ENCODE results near the gene CEP68.

GRCh38 chr2:65134158-65134557, 77.9 kb downstream of the CEP68 start:
- TF ChIP-seq, protein P1, sequence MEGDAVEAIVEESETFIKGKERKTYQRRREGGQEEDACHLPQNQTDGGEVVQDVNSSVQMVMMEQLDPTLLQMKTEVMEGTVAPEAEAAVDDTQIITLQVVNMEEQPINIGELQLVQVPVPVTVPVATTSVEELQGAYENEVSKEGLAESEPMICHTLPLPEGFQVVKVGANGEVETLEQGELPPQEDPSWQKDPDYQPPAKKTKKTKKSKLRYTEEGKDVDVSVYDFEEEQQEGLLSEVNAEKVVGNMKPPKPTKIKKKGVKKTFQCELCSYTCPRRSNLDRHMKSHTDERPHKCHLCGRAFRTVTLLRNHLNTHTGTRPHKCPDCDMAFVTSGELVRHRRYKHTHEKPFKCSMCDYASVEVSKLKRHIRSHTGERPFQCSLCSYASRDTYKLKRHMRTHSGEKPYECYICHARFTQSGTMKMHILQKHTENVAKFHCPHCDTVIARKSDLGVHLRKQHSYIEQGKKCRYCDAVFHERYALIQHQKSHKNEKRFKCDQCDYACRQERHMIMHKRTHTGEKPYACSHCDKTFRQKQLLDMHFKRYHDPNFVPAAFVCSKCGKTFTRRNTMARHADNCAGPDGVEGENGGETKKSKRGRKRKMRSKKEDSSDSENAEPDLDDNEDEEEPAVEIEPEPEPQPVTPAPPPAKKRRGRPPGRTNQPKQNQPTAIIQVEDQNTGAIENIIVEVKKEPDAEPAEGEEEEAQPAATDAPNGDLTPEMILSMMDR (conservative IDR thresholded peaks at IDR 0.05 in 1 of 2, IDR thresholded peaks at IDR 0.05 in 1 of 2; ENCODE audit: low read depth in 1 of 2, low read length in 2 of 2): no peak
- no peak for TF ChIP-seq EZH2 (IDR thresholded peaks at IDR 0.05; ENCODE audit: low read length, missing control alignments)
